HG02840 (cell line): ENCODE results near the gene ARHGAP26.
"Not testable (repeated sequence)": the region's sequence is repeated elsewhere in the genome, so short reads cannot be mapped to it uniquely, and the experiment has no call there.

ENCODE experiments used
- ATAC-seq: cut with Tn5 transposase; IDR thresholded peaks from one replicate; pipeline ENCODE4 v1.9.1; 2021; ENCODE audit warnings: mild to moderate bottlenecking, moderate library complexity, moderate number of reproducible peaks; ENCODE audit not compliant: unreplicated experiment, low FRiP score

Gene ARHGAP26

DNA sequence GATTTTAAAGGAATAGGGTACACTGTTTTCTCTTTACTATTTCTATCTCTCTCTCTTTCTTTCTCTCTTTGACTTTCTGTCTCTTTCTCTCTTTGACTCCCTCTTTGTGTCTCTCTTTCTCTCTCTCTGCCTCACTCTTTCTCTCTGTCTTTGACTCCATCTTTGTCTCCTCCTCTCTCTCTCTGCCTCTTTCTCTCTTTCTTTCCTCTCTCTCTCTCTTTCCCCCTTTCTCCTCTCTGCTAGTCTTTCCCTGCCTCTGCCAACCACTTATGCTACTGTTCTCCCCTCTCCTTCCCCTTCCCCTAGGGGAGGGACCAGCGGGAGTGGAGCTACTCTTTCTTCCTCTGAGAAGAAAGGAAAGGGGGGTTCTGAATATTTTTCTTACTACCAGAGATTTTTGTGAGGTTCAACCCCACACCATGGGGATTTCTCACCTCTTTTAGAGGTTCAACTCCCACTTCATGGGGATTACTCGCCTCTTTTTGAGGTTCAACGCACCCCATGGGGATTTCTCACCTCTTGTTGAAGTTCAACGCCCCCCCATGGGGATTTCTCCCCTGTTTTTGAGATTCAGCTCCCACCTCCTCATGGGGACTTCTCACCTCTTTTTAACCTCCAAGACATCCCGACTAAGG lies 323.4 kb downstream of the ARHGAP26 start:
- no peak for ATAC-seq

GRCh38 chr5:143094087-143094521 lies 323.9 kb downstream of the ARHGAP26 start:
- ATAC-seq: no peak

DNA sequence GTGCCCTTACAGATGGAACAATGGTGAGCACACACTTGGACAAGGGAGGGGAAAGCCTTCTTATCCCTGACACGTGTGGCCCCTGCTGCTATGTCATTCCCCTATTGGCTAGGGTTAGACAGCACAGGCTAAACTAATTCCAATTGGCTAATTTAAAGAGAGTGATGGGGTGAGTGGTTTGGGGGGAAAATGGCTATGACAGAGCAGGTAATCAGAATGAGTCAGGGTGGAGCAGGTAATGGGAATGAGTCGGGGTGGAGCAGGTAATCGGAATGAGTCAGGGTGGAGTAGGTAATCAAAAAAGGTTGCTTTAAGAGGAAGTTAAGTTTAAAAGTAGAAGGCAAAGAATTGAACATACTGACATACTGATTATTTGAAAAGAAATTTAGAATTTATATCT lies 324.4 kb downstream of the ARHGAP26 start:
- not testable (repeated sequence) for ATAC-seq

- ATAC-seq: peak; percentile 75
Observed at GRCh38 chr5:143101121-143101520, 330.9 kb downstream of the ARHGAP26 start.

DNA sequence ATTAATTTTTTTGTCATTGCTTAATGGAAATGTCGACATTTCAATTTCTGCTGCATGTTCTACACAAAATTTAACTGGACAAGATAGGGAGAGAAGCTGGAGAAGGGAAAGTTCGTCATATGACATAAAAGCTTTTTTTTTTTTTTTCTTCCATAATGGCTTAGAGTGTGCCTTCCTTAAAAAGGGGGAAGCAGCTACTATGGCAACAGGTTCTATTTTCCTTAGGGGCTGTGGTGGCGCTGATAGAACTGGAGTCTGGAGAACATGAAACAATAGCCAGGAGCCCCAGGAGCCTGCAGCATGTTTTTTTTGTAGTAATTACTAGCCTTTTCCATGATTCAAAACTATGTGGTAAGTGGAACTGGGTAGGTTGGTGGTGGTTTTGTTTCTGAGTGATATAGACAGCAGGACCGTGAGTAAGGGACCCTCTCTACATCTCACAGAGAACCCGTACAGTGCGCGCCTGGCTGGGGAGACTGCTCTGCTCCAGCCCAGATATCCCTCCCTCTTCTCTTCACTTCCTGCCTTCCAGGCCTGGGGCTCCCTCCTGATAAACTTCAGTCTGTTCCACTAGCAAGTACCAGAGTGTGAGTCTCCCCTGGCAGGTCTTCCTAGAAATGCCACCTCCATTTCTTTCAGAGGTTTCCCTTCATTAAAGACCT lies 331.7 kb downstream of the ARHGAP26 start:
- no peak for ATAC-seq

GRCh38 chr5:143102411-143102810 lies 332.2 kb downstream of the ARHGAP26 start:
- ATAC-seq: no peak

- ATAC-seq: no peak
Observed at GRCh38 chr5:143105216-143105905, 335.2 kb downstream of the ARHGAP26 start.

DNA sequence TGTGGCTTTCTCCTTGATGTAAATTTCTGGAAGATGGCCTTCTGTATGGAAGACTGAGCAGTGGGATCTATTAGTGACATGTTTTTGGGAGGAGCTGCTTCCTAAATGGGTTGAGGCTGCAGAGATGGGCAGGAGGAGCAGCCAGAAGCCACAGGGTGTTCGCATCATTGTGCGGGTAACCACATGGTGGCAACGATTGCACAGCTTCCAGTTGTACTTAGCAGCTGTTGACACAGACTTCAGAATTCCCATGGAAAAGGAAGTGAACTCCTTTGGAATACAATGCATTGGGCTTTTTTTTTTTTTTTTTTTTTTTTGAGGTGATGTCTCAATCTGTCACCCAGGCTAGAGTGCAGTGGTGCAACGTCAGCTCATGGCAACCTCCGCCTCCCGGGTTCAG lies 336.0 kb downstream of the ARHGAP26 start:
- no peak for ATAC-seq

DNA sequence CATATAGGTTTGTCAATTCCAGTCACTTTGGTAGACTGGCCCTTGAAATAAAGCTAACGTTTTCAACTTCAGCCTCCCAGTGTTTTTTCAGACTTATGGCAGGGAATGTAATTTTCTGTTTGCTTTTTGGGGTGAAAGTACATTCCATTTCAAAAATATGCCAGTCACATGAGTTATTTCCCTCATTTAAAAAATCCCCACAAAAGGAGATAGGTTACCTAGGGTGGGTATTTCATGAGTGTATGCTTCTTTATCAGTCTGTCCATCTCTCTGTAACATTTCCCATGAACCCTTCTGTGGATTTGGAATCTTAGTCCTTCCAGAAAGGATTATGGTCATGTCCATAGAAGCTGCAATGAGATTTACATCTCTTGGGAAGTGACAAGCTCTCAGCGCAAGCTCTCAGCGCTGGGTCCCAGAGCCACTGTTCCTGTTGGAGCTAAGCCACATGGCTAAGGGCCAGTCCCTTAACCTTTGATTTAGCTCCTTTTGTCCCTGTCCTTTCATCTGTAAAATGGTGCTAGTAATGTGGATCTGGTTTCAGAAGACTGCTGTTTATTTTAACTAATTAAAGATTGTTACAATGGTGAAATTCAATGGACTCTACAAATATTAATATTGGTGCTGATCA lies 338.4 kb downstream of the ARHGAP26 start:
- no peak for ATAC-seq

- ATAC-seq: no peak
Observed at GRCh38 chr5:143110591-143110990, 340.4 kb downstream of the ARHGAP26 start.

DNA sequence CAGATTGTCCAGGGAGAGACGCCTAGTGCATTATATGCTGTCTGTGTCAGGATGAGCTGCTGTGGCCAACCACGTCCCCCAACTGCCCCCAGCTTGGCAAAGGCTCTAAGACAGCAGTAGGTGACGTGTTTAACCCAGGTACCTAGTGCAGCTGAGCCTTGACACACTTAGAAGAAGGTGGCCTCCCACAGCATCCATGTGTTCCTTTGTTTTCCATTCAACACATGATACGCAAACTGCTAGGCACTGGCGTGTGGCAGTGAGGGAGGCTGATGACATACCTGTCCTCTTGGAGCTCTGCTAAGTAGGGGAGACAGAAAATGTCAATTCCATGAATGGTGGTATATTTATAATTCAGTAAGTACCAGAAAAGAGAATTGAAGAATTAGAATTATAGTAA lies 341.6 kb downstream of the ARHGAP26 start:
- ATAC-seq: no peak

DNA sequence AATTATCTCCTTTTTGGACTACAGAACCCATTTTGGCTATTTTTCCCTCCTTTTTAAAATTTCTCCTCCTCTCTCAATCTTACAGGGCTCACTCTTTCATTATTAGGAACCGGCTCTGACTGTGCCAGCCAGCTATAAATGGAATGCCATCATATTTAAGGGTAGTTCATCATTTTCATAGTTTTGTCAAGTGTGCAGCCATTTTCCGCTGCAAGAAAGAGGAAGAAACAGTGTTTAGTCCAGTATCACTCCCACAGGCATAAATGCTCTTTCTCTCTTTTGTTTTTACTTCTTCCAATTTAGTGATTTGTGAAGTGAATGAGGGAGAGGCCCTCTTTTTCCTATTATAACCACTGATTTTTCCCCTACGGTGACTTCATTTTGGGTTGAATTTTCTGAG lies 343.3 kb downstream of the ARHGAP26 start:
- no peak for ATAC-seq

DNA sequence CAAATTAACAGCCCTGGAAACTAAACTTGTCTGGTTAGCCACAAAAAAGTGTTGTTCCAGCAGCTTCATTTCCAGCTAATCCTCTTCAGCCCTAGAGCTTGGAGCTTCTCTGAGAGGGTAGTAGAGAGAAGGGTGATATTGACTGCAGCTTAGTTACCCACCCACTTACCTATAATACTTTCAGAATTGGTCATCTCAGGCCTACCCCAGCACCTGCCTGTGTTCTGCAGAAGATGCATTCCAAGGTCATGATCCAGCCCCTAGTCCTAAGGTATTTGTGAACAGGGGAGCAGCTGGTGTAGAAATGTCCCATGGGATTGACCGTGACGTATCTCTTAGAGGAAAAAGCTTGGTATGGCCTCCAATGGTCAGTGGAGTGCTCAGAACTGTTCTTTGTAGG lies 344.3 kb downstream of the ARHGAP26 start:
- no peak for ATAC-seq

GRCh38 chr5:143115381-143115780 lies 345.2 kb downstream of the ARHGAP26 start:
- no peak for ATAC-seq

GRCh38 chr5:143116814-143117213 lies 346.6 kb downstream of the ARHGAP26 start:
- ATAC-seq: no peak

DNA sequence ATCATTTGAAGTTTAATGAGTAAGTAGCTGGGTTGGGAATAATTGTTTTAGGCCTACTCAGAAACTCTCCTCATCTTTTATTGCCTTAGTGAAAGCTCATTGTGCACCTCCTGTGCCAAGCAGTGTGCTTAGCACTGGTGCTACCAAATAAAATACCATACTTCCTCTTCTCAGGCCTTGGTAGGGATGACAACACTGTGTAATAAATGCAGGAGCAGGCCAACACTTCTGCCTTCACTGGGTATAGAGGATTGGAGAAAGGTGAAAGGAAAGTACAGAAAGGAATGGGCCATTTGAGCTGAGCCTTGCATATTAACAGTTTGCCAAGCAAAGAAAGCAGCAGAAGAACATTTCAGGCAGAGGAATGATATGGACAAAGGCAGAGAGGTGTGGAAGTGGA lies 347.6 kb downstream of the ARHGAP26 start:
- ATAC-seq: no peak

- no peak for ATAC-seq
Observed at GRCh38 chr5:143118222-143118621, 348.0 kb downstream of the ARHGAP26 start.

DNA sequence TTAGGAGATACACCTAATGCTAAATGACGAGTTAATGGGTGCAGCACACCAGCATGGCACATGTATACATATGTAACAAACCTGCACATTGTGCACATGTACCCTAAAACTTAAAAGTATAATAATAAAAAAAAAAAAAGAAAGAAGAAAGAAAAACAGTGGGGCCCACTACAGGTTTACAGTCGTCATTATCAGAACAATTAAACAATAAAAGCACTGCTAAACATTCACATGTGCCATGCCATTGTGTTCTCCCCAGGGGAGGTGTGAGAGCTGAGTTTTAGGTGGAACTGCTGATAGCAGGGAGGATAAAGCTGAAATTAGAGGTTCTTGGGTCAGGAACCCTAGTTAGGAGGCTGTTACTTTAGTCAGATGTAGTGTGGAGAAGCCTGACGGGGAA lies 348.6 kb downstream of the ARHGAP26 start:
- not testable (repeated sequence) for ATAC-seq

DNA sequence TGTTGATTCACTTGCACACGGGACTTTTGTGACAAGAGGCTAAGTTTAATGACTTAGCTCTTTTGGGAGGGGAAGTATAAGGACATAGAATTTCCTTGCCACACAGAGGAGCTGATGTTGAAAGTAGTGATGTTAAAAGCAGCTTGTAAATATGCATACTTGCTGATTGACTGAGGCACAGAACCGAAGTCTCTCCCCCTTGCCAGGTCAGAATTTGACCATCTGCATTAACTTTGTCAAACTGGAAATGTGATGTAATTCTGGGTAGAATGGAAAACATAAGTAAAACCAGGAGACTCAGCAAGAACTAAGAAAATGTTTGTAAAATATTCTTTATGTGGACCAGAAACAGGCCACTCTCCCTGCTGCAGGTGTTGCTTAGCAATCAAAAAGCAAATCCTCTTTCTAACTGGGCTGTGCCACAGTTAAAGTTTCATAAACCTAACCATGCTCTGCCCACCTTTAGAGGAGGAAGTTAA lies 349.2 kb downstream of the ARHGAP26 start:
- no peak for ATAC-seq

- ATAC-seq: no peak
Observed at GRCh38 chr5:143119881-143120341, 349.7 kb downstream of the ARHGAP26 start.
